ENCODE data around the gene GLMN. TPM values are rescaled to one million over a fixed set of nuclear protein-coding genes. Genes with fewer than 3 reads are reported as not detected.

Gene GLMN
- polyA plus RNA-seq, 1 donor (not counting 4 experiments of a cell fraction or from before 2014, with no cell fraction given): 11.3 TPM

GRCh38 chr1:92219028-92219427, 79.8 kb downstream of the GLMN start:
- dilution Hi-C loops (cut with MboI; ENCODE audit: extremely low pct_ligation_motif_present, low sequenced_read_pairs): no loop called here
- no peak for TF ChIP-seq EZH2 (IDR thresholded peaks at IDR 0.05; ENCODE audit: low read length)
- TF ChIP-seq, protein P1, sequence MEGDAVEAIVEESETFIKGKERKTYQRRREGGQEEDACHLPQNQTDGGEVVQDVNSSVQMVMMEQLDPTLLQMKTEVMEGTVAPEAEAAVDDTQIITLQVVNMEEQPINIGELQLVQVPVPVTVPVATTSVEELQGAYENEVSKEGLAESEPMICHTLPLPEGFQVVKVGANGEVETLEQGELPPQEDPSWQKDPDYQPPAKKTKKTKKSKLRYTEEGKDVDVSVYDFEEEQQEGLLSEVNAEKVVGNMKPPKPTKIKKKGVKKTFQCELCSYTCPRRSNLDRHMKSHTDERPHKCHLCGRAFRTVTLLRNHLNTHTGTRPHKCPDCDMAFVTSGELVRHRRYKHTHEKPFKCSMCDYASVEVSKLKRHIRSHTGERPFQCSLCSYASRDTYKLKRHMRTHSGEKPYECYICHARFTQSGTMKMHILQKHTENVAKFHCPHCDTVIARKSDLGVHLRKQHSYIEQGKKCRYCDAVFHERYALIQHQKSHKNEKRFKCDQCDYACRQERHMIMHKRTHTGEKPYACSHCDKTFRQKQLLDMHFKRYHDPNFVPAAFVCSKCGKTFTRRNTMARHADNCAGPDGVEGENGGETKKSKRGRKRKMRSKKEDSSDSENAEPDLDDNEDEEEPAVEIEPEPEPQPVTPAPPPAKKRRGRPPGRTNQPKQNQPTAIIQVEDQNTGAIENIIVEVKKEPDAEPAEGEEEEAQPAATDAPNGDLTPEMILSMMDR (optimal IDR thresholded peaks at IDR 0.05 in 1 of 3, IDR thresholded peaks at IDR 0.05 in 1 of 3, conservative IDR thresholded peaks at IDR 0.05 in 1 of 3; ENCODE audit: extremely low read depth in 1 of 3, insufficient read depth in 2 of 3, low read length in 3 of 3): no peak
- Histone ChIP-seq H3K9ac (ENCODE audit: control insufficient read depth, extremely low read depth, insufficient read depth, low read length) (no peak overlapping the region), H3K9me3 (ENCODE audit: control insufficient read depth, low read depth, low read length) (no peaks in the 10 kb centered on the region), H4K20me1 (ENCODE audit: control insufficient read depth, extremely low read depth, insufficient read depth, low read length) (no peaks in the 10 kb centered on the region), H3K27ac (ENCODE audit: control insufficient read depth, insufficient read depth, low read length) (no peak overlapping the region), H2AFZ (ENCODE audit: control insufficient read depth, low read length) (no peak overlapping the region), H3K27me3 (ENCODE audit: control insufficient read depth, extremely low read depth, insufficient read depth, low read length) (no peaks in the 10 kb centered on the region), H3K36me3 (ENCODE audit: control insufficient read depth in 2 of 2, extremely low read depth in 1 of 2, insufficient read depth in 2 of 2, low read length in 2 of 2) (no peaks in the 10 kb centered on the region), H3K4me2 (ENCODE audit: control insufficient read depth, extremely low read depth, insufficient read depth, low read depth, low read length) (no peak overlapping the region), H3K4me1 (ENCODE audit: control insufficient read depth, extremely low read depth, insufficient read depth, low read length) (no peaks in the 10 kb centered on the region), H3K4me3 (ENCODE audit: control insufficient read depth in 2 of 3, extremely low read depth in 1 of 3, insufficient read depth in 2 of 3, low read depth in 1 of 3, low read length in 3 of 3) (no peak overlapping the region), H3K79me2 (ENCODE audit: control insufficient read depth, insufficient read depth, low read length) (no peaks in the 10 kb centered on the region), H3K9me1 (ENCODE audit: control insufficient read depth, extremely low read depth, insufficient read depth, low read length) (no peaks in the 10 kb centered on the region)
- FAIRE-seq: no peak
- no peak for DNase-seq (ENCODE audit: low read depth, low spot score)

DNA sequence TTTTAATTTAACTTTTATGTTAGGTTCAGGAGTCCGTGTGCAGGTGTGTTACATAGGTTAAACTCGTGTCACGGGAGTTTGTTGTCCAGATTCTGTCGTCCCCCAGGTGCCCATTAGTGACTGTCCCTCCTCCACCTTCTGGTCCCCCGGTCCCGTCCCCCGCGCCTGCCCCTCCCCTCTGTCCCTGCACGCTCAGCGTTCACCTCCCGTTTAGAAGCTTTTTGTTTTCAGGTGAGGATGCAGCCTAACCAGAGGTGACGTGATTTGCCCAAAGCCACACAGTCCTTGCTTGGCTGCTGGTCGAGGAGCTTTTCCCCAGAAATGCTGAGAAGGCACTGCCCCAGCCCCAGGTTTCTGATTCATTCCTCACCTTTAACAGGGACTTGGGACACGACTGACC, 80.2 kb downstream of the GLMN start:
- H3K79me2 ChIP-seq (ENCODE audit: control insufficient read depth, insufficient read depth, low read length): no peaks in the 10 kb centered on the region

More for the DNA sequence above, 80.2 kb downstream of the GLMN start:
- Histone ChIP-seq H3K9me1 (ENCODE audit: control insufficient read depth, extremely low read depth, insufficient read depth, low read length) (no peaks in the 10 kb centered on the region), H4K20me1 (ENCODE audit: control insufficient read depth, extremely low read depth, insufficient read depth, low read length) (no peaks in the 10 kb centered on the region), H3K9me3 (ENCODE audit: control insufficient read depth, low read depth, low read length) (no peaks in the 10 kb centered on the region), H3K27me3 (ENCODE audit: control insufficient read depth, extremely low read depth, insufficient read depth, low read length) (no peaks in the 10 kb centered on the region), H3K4me3 (ENCODE audit: control insufficient read depth in 2 of 3, extremely low read depth in 1 of 3, insufficient read depth in 2 of 3, low read depth in 1 of 3, low read length in 3 of 3) (no peak overlapping the region), H3K9ac (ENCODE audit: control insufficient read depth, extremely low read depth, insufficient read depth, low read length) (no peak overlapping the region), H3K4me2 (ENCODE audit: control insufficient read depth, extremely low read depth, insufficient read depth, low read depth, low read length) (no peak overlapping the region), H3K4me1 (ENCODE audit: control insufficient read depth, extremely low read depth, insufficient read depth, low read length) (no peaks in the 10 kb centered on the region), H3K27ac (ENCODE audit: control insufficient read depth, insufficient read depth, low read length) (no peak overlapping the region), H2AFZ (ENCODE audit: control insufficient read depth, low read length) (no peak overlapping the region), H3K36me3 (ENCODE audit: control insufficient read depth in 2 of 2, extremely low read depth in 1 of 2, insufficient read depth in 2 of 2, low read length in 2 of 2) (no peaks in the 10 kb centered on the region)
- DNase-seq (ENCODE audit: low read depth, low spot score) (no peak), FAIRE-seq (no peak)
- dilution Hi-C loops (cut with MboI; ENCODE audit: extremely low pct_ligation_motif_present, low sequenced_read_pairs): no loop called here
- TF ChIP-seq EZH2 (IDR thresholded peaks at IDR 0.05; ENCODE audit: low read length): no peak
- TF ChIP-seq, protein P1 (optimal IDR thresholded peaks at IDR 0.05 in 1 of 3, IDR thresholded peaks at IDR 0.05 in 1 of 3, conservative IDR thresholded peaks at IDR 0.05 in 1 of 3; ENCODE audit: extremely low read depth in 1 of 3, insufficient read depth in 2 of 3, low read length in 3 of 3): no peak
